SJCRH30 (cell line): ENCODE measurements around the gene SGMS1. TPM values are rescaled to one million over a fixed set of nuclear protein-coding genes. Genes with fewer than 3 reads are reported as not detected.

Source experiments
- DNase-seq, 2 experiments: peaks; one replicate each; pipeline ENCODE4 v3.0.0-alpha.2; 2015 to 2020
- H3K27ac ChIP-seq: fragments of 250-450 bp; sonication (Bioruptor Pico); 2 replicates; pipeline ENCODE4 v1.5.1; 2020; ENCODE audit warnings: mild to moderate bottlenecking, moderate library complexity
- H3K27me3 ChIP-seq: fragments of 250-450 bp; sonication (Bioruptor Pico); 2 replicates; pipeline ENCODE4 v1.5.1; 2020; ENCODE audit warnings: mild to moderate bottlenecking, moderate library complexity
- H3K36me3 ChIP-seq: fragments of 250-450 bp; sonication (Bioruptor Pico); 2 replicates; pipeline ENCODE4 v1.5.1; 2020; ENCODE audit warnings: mild to moderate bottlenecking, moderate library complexity
- H3K4me1 ChIP-seq: fragments of 250-450 bp; sonication (Bioruptor Pico); 2 replicates; pipeline ENCODE4 v1.5.1; 2020; ENCODE audit warnings: mild to moderate bottlenecking, moderate library complexity
- H3K4me3 ChIP-seq: fragments of 250-450 bp; sonication (Bioruptor Pico); 2 replicates; pipeline ENCODE4 v1.5.1; 2020; ENCODE audit warnings: mild to moderate bottlenecking, moderate library complexity
- H3K9me3 ChIP-seq: fragments of 250-450 bp; sonication (Bioruptor Pico); replicated peaks from 2 replicates; pipeline ENCODE4 v1.5.1; 2020; ENCODE audit warnings: mild to moderate bottlenecking, moderate library complexity
- total RNA-seq: library from RNA; depleted of rRNA; stranded (reverse); fragments of >200 nt; shearing (Covaris generic); gene quantifications from 2 replicates; pipeline ENCODE4 v1.2.3, GENCODE V29; 2014

SGMS1 gene
- total RNA-seq, 1 experiment from 2014 or later, result 13.4 TPM

DNA sequence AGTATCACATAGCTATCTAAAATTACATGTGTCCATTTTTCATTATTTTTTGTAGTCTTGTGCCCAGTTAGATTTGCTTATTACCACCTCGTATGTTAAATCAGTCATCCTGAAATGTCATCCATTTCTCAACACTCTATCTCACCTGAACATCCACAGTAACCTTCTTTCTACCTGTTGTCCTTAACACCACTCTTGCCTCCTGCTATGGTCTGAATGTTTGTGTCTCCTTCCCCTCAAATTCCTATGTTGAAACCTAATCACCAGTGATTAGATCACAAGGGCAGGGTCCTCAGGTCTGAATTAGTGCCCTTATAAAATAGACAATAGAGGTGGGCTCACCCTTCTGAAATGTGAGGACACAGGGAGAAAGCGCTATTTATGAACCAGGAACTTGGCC, 292.3 kb downstream of the SGMS1 start:
- Histone ChIP-seq H3K36me3 (no peaks in the 10 kb centered on the region), H3K4me3 (no peak overlapping the region), H3K27ac (no peak overlapping the region), H3K27me3 (no peaks in the 10 kb centered on the region), H3K9me3 (no peaks in the 10 kb centered on the region), H3K4me1 (no peaks in the 10 kb centered on the region)
- no peak for DNase-seq

DNA sequence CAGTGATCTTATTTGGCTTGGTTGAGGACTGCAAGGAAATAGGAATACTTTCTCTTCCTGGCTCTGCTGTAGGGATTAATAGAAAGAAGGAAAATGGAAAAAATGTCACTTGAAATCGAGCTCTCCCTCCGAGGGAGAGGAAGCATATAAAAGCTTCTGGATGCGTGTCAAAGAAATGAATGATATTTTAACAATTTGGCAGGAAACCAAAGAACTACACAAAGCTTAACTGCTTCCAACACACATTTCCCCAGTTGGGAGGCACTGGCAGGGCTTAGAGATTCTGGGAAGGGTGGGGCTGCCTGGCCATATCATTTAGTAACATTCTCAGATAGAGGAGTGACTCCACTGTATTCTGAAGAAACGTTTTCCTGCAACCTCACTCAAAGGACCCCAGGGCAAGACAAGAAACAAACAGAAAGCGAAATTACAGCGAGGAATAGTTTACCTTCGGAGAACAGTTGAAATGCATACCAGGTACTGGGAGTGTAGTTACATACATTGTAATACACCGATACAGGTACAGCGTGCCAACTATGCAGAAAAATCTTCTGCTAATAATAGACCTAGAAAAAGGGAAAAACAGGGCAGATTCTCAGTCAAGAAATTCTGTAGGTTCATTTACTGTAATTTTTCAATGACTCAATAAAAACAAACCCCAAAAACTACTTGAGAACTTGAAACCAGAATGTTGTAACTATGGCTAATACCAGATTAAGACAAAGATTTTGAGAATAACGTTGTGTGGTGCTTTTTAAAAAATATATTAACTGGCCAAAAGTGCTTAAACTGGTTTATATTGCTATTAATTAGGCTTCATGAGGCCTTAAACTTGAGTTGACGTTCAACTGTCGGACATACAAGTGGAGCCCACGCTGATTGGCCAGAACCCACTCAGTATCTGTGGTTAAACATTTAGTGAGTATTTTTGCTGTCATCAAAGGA, 296.7 kb downstream of the SGMS1 start:
- no peaks in the 10 kb centered on the region for H3K27me3 ChIP-seq
- DNase-seq, result no peak
- H3K4me3 ChIP-seq, result no peak overlapping the region

DNA sequence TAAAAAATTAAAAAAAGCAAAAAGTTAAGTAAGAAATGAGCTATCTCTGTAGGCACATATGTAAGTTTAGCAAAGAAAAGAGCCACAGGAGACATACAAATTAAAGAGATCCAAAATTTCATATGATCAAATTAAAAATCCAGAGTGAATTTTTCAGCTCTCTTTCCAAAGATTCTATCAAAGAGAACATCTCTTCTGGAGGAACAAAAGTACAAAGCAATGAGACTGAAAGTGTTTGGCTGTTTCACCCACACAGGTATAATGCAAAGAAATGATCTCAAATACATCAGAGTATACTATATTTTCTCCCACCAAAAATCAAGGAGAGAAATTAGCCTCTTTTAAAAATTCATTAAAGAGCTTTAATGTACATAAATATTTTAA, 297.6 kb downstream of the SGMS1 start:
- Histone ChIP-seq H3K27ac (no peak overlapping the region), H3K4me1 (no peaks in the 10 kb centered on the region), H3K4me3 (no peak overlapping the region), H3K36me3 (no peaks in the 10 kb centered on the region), H3K9me3 (no peaks in the 10 kb centered on the region), H3K27me3 (no peaks in the 10 kb centered on the region)
- DNase-seq, result no peak

More for the DNA sequence above, 296.7 kb downstream of the SGMS1 start:
- no peaks in the 10 kb centered on the region for H3K36me3 ChIP-seq
- no peaks in the 10 kb centered on the region for H3K4me1 ChIP-seq
- no peaks in the 10 kb centered on the region for H3K9me3 ChIP-seq
- no peak overlapping the region for H3K27ac ChIP-seq

DNA sequence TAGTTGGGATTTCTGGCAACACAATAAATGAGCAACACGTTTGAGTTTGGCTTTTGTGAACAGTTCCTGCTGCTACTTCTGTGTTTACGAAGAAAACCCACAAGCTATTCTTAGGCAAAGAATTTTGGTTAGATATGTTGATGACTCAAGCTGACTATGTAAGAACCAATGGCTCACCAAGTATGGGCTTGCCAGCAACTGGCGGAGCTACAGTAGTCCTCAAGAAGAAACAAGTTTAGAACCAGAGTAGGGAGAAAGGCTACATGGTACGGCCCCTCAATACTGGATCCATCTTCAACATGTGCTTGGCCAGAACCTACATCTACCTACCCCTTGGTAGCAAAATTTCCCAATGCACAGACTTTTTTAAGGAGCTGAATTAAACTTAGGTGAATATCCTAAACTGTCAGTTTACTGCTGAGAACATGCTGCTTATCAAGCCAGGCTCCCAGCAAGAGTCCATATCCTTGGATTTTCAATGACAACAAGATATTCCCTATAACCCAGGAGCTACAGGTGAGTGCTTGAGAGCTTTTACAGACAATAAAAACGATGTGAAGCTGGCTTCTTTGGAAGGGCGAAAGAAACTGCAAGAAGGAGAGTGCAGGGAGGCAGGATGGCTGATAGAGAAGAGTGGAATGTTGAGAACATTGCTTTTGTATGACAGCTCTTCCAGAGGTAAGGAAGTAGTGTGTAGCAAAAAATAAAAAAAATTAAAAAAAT, 298.1 kb downstream of the SGMS1 start:
- Histone ChIP-seq H3K36me3 (no peaks in the 10 kb centered on the region), H3K9me3 (no peaks in the 10 kb centered on the region), H3K4me1 (no peaks in the 10 kb centered on the region), H3K27ac (no peak overlapping the region), H3K27me3 (no peaks in the 10 kb centered on the region), H3K4me3 (no peak overlapping the region)
- peak in 1 of 2 experiments; percentile 2 for DNase-seq

DNA sequence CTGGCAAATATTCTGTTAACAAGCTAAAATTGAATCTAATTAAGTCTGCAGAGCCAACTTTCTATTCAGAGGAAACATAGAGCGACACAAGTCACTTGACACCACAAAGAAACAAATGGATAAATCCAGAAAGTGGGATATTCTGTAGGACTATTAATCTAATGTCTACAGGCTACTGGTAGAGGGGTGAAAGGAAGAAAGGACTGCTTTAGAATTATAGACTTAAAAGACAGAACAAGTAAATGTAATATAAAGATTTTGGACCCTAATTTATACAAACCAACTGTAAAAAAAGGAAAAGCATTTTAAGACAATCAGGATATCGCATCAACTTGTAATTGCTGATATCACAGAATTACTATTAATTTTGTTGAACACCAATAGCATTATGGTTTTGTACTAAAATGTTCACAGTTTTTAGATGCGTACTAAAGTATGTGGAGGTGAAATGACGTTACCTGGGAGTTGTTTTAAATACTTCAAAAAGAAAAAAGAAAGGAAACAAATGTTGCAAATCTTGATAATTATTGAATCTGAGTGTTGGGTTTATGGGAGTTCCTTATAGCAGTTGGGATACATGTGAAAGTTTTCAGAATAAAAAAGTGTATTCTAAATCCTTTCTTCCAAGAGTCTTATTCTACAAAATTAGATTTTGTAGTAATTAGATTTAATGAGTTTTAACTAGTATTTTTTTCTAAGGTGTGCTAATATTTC, 298.9 kb downstream of the SGMS1 start:
- Histone ChIP-seq H3K4me1 (no peaks in the 10 kb centered on the region), H3K36me3 (no peaks in the 10 kb centered on the region), H3K27me3 (no peaks in the 10 kb centered on the region), H3K4me3 (no peak overlapping the region), H3K27ac (no peak overlapping the region), H3K9me3 (no peaks in the 10 kb centered on the region)
- no peak for DNase-seq

DNA sequence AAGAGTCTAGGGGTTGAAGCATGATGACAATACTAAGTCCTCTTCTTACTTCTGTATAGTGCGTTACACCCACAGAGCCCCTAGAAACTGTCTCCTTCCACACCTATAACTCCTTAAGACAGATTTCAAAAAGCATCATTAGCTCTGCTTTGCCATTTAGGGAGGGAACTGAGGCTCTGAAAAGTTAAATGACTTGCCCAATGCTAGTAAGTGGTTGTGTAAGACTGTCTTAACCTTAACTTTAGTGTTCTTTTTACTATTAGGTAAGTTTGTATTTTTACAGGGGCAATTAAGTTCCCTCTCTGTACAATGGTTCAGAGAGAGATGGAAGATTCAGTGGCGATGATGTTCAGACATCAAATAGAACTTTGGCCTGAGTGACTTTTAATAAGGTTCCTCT, 299.7 kb downstream of the SGMS1 start:
- H3K4me3 ChIP-seq, result no peak overlapping the region
- H3K27me3 ChIP-seq, result no peaks in the 10 kb centered on the region
- no peak for DNase-seq
- H3K4me1 ChIP-seq, result no peaks in the 10 kb centered on the region
- no peaks in the 10 kb centered on the region for H3K9me3 ChIP-seq
- H3K27ac ChIP-seq, result no peak overlapping the region
- no peaks in the 10 kb centered on the region for H3K36me3 ChIP-seq

DNA sequence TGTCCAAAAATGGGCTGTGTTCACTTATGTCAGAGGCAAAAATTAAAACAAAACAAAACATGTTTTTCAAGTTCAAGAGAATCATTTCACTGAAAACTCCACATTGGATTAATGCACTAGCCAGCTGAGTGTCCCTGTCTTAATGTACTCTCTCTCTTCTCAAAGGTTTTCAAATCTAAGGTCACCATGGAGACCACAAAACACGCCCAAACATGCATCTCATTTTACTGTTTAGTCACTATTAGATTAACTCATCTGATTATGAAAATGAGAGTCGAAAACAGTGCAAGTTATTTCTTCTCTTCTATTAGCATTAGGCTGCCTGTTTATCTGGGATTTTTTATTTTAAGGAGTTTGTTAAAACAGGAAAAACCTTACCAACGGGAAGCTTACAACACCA, 301.7 kb downstream of the SGMS1 start:
- Histone ChIP-seq H3K27ac (no peak overlapping the region), H3K36me3 (no peaks in the 10 kb centered on the region), H3K4me3 (no peak overlapping the region), H3K27me3 (no peaks in the 10 kb centered on the region), H3K4me1 (no peaks in the 10 kb centered on the region), H3K9me3 (no peaks in the 10 kb centered on the region)
- peak in 1 of 2 experiments; percentile 1 for DNase-seq

DNA sequence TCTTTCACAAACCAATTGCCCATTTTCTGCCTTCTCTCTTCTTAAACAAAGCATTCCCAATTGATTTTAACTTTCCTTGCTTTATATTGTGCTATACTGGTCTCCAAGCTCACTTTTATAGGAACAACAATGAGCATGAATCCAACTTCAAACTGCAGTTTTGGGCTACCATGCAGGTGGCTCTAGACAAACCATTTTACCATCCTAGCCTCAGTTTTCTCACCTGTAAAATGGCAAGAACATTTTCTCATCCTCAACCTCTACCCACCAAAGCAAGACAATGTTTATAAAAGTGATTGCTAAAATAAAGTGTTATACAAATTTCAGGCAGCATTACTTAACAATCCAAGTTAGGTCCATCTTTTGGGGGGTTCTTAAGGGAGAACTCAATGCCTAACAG, 305.6 kb downstream of the SGMS1 start:
- no peak overlapping the region for H3K4me3 ChIP-seq
- no peaks in the 10 kb centered on the region for H3K9me3 ChIP-seq
- no peaks in the 10 kb centered on the region for H3K4me1 ChIP-seq
- no peak for DNase-seq
- H3K27me3 ChIP-seq, result no peaks in the 10 kb centered on the region
- H3K27ac ChIP-seq, result no peak overlapping the region
- H3K36me3 ChIP-seq, result no peaks in the 10 kb centered on the region

DNA sequence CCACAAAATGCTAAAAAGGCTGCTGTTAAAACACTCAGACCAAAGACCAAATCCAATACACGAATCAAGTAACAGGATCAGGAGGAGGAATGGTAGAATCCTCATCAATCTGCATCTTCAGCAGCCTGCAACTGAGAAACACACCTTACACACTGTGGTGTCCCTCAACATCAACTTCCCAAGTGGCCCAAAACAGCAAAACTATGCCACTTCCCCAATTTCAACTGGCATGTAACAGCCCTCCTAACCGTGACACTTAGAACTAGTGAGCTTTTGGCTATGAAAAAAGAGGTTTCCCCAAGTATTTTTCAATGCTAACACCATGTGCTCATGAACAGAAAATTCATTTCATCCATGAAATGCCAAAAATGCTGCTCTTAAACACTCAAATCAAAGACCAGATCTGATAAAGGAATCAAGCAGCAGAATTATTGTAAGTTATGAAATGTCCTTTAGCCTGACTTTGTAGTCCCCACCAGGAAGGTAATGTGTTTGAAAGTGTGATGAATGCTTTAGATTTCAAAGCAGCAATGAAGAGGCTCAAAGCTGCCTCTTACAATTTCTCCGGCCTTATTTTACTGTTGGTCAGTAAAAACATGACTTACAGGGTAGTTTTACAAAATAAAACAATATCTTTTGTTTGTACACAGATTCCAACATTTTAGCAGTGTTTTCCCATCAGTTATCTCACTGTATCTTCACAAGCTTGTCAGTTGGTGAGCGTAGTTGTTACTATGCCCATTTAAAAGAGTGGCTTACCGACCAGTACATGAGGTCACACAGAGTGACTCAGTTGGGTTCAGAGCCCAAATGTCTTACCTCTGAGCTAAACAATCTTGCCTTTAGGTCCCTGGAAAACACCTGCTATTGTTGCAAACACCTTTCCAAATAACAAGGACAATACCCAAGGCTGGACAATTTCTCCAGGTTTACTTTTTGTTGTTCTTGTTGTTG, 306.8 kb downstream of the SGMS1 start:
- Histone ChIP-seq H3K27me3 (no peaks in the 10 kb centered on the region), H3K4me3 (no peak overlapping the region), H3K9me3 (no peaks in the 10 kb centered on the region), H3K4me1 (no peaks in the 10 kb centered on the region), H3K36me3 (no peaks in the 10 kb centered on the region), H3K27ac (no peak overlapping the region)
- DNase-seq, result no peak

DNA sequence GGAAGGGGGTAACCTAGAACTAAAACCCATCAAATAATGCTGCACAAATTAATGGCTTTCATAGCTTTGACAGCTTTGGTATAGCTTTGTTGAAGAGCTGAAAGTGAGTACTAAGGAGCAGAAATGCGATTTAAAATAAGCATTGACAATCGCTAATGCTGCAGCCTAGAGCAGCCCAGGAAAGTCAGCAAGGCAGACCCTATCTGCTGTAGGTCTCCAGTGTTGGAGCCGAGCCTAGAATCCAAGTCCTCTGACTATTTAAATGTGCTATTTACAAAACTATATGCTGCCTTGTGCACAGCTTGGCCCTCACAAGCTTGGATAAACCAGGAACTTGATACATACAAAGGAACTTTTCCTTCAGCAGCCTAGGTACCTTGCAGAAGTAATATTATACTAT, 307.6 kb downstream of the SGMS1 start:
- no peak for DNase-seq
- Histone ChIP-seq H3K4me1 (no peaks in the 10 kb centered on the region), H3K27ac (no peak overlapping the region), H3K27me3 (no peaks in the 10 kb centered on the region), H3K9me3 (no peaks in the 10 kb centered on the region), H3K4me3 (no peak overlapping the region), H3K36me3 (no peaks in the 10 kb centered on the region)

DNA sequence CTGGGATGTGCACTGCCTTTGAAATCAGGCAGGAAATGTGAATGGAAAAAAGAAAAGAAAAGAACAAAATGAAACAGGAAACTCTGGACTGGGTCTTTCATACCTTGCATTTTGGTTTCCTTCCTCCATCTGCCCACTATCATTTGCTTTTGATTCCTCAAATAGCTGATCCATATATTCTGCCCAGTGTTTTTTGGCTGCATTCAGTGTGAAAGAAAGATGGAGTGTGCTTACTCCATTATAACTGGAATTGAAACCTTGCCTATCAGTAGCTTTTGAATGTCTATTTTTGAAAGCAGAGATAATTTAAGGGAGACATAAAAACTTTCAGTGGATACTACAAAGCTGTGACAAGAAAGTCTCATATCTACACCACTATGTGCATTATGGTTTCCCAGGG, 308.3 kb downstream of the SGMS1 start:
- Histone ChIP-seq H3K4me3 (no peak overlapping the region), H3K27me3 (no peaks in the 10 kb centered on the region), H3K27ac (no peak overlapping the region), H3K9me3 (no peaks in the 10 kb centered on the region), H3K4me1 (no peaks in the 10 kb centered on the region), H3K36me3 (no peaks in the 10 kb centered on the region)
- no peak for DNase-seq

DNA sequence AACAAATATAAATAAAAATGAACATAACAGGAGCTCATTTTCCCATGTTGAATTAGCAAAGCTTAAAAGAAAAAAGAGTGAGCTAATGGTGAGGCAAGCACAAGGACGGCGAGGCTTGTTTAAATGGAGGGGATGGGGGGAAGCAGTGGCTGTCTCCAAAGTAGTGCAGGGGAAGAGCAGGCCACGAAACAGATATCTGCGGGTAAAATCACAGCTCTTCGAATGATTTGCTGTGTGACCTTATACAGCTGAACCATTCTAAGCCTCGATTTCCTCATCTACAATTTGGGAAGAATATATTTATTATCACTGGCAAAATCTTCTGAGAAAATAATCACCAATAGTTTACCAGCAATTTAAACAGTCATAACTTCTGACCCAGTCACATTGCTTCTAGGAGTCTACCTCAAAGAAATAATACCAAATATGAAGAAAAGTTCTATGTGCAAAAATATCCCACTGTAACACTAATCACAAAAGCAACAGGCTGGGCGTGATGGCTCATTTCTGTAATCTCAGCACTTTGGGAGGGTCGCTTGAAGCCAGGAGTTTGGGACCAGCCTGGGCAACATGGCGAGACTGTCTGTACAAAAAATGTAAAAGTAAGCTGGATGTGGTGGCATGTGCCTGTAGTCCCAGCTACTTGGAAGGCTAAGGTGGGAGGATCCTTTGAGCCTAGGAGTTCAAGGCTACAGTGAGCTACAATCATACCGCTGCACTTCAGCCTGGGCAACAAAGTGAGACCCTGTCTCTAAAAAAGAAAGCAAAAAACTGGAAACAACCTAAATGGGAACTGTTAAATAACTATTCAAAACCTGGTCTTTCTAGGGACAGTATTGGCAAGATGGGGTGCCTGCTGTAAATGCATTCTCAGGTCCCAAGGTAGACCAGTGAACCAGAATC, 309.3 kb downstream of the SGMS1 start:
- Histone ChIP-seq H3K9me3 (no peaks in the 10 kb centered on the region), H3K27me3 (no peaks in the 10 kb centered on the region), H3K27ac (no peak overlapping the region)

More for the DNA sequence above, 309.3 kb downstream of the SGMS1 start:
- no peaks in the 10 kb centered on the region for H3K4me1 ChIP-seq
- no peaks in the 10 kb centered on the region for H3K36me3 ChIP-seq
- DNase-seq, result no peak
- H3K4me3 ChIP-seq, result no peak overlapping the region
